GM19397 (cell line): ENCODE results near the gene STRBP.
"Not testable (repeated sequence)": the region's sequence is repeated elsewhere in the genome, so short reads cannot be mapped to it uniquely, and the experiment has no call there.

Experiments used
- ATAC-seq: cut with Tn5 transposase; IDR thresholded peaks from one replicate; pipeline ENCODE4 v1.9.1; 2021; ENCODE audit warnings: mild to moderate bottlenecking, moderate library complexity; ENCODE audit not compliant: unreplicated experiment

Gene STRBP

DNA sequence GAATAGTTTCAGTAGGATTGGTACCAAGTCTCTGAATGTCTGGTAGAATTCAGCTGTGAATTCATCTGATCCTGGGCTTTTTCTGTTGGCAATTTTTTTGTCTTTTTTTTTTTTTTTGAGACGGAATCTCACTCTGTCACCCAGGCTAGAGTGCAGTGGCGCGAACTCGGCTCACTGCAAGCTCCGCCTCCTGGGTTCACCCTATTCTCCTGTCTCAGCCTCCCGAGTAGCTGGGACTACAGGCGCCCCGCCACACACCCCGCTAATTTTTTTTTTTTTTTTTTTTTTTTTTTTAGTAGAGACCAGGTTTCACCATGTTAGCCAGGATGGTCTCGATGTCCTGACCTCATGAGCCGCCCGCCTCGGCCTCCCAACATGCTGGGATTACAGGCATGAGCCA is 67.9 kb downstream of the STRBP start:
- ATAC-seq, result not testable (repeated sequence)

DNA sequence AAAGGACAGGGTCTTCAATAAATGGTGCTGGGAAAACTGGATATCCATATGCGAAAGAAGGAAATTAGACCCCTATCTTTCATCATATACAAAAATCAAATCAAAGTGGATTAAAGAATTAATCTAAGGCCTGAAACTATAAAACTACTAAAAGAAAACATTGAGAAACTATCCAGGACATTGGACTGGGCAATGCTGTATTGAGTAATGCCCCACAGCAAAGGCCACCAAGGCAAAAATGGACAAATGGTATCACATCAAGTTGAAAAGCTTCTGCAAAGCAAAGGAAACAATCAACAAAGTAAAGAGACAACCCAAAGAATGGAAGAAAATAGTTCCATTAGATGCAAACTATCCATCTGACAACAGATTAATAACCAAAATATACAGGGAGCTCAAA is 72.3 kb downstream of the STRBP start:
- no peak for ATAC-seq

DNA sequence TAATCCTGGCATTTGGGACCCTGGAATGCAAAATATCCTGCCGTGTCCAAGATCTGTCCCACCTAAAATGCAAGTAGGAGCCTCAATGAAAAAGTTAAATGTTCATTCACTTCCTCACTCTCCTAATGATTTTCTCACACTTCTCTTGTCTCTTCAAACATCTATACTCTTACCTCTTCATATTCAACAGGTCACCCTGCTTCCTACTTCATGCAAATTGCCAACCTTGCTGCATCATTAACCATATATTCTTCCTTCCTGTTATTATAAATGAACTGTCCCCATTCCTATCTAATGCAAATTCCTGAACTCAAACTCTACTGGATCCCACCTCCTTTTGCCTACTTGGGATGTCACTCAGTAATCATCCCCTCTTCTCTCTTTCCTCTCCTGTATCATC is 74.4 kb downstream of the STRBP start:
- no peak for ATAC-seq

DNA sequence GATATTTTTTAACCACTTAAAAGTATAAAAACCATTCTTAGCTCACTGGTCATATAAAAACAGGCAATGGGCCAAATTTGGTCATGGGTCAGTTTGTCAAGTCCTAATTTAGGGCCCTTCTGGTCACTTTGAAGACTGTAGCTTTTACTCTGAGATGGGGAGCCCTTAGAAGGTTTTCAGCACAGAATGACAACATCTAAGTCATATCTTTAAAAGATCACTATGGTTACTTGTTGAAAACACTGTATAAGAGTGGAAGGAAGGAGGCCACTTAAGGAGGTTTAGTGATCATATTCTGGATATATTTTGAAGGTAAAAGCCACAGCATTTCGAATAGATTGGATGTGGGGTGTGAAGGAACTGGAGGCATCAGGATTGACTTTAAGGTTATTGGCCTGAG is 76.7 kb downstream of the STRBP start:
- no peak for ATAC-seq

DNA sequence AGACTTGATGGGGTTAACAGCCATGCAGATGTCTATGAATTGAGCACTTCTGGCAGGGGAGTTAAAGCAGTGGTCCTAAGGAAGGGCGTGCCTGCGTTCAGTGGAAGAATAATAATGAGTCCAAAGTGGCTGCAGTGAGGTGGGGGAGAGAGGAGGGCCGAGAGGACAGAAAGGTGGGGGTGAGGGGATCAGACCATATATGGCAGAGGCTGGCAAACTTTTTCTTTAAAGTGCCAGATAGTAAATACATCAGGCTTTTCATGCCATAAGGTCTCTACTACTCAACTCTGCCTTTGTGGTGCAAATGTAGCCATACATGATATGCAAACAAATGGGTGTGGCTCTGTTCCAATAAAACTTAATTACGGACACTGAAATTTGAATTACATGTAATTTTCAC is 77.1 kb downstream of the STRBP start:
- no peak for ATAC-seq

DNA sequence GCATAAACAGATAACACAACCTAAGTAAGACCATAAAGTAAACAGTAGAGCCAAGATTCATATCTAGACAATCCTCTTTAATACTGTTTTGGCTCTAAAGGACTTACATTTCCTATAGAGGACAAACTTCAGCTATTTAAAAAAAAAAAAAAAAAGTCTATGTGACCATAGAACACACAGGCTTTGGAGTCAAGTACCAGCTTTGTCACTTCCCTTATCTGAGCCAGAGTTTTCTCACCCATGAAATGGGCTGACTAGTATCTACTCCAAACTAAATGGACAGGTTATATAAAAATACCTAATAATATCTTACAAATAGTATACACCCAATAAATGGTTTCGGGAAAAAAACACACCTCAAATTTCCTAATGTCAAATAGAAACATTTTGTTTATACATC is 81.3 kb downstream of the STRBP start:
- ATAC-seq, result no peak

DNA sequence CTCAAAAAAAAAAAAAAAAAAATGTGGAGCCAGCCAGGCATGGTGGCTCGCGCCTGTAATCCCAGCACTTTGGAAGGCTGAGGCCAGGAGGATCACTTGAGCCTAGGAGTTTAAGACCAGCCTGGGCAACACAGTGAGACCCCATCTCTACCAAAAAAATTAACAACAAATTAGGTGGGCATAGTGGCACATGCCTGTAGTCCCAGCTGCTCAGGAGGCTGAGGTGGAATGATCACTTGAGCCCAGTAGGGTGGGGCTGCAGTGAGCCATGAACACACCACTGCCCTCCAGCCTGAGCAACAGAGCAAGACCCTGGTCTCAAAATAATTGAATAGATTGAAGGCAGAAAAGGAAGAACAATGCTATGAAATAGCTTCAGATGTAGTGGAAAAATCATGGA is 82.4 kb downstream of the STRBP start:
- not testable (repeated sequence) for ATAC-seq

DNA sequence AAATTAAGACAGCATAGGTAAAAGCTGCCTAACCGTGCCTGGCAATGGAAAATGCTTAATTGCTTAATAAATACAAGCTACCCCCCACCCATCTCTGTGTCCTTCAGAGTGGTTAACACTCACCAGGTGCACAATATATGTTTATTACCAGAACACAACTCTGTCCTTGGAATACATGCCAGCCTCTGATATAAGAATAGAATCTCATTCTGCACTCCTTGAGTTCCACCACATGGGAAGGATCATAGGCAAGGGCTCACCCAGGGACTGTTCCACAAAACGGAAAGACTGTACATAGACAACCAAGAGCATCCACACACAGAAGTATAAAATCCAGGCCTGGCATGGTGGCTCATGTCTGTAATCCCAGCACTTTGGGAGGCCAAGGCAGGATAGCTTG is 91.4 kb downstream of the STRBP start:
- no peak for ATAC-seq

DNA sequence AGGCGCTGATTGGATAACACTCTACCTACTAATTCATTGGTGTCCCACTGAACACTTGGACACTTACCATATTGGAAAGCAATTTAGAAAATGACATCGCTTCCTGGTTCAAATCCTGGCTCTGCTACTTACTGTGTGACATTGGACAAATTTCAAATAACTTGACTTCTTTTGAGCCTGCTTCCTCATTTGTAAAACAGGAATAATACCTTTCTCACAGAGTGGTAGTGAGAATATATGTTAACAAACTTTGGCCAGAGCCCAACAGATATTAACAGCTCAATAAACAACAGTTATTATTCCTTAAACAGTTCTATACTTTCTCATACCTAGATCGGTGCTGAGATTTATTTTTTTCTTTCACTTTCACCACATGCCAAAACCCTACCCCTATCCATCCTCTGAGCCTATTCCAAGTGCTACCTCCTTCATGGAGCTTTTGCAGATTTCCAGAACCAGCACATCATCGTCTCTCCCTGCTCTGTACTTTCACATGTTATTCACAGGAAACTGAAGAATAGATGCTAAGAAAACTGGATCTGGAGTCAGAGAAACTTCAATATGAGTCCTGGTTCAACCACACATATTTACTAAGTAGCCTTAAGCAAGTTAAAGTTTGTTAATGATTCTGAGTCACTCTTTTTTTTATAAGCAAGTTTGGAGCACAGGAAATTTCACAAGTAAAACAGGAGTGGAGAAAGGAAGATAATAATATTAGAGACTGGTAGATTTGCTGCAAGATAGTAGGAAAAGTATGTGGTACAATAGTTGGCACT is 92.3 kb downstream of the STRBP start:
- no peak for ATAC-seq

DNA sequence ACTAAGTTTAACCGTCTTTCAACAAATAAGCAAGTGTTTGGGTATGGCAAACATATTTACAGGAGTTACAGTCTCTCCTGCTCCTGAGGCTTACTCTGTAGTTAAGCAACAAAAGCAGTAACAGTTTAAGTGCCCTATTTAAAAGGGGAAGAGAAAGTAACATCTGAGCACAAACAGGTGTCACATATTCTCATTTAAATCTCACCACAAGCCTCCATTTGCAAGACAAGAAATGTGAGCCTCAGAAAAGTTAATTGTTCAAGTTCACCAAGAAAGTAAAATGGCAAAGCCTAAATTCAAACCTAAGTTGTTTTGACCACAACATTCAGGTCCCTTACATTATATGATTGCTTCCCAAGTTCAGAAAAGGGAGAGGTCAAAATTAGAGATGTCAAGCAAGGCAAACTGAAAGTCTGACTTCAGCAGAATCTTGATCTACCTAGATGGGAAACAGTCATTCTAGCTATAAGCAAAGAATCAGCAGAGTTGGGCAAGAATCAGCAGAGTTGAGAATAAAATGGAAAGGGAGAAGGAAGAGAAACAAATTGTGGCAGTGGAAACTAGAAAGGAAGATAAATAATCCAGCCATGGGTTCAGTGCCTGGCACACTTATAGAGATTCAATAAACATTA is 93.4 kb downstream of the STRBP start:
- ATAC-seq, result peak; percentile 86

DNA sequence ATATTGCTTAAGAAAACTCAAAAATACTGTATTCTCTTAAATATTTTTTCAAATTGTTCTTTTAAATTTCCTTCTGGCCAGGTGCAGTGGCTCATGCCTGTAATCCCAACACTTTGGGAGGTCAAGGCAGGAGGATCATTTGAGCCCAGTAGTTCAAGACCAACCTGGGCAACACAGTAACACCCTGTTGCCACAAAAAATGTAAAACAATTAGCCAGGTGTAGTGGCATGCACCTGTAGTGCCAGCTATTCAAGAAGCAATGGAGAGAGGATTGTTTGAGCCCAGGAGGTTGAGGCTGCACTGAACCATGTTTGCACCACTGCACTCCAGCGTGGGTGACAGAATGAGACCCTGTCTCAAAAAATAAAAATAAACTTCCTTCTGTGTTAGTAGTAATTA is 94.3 kb downstream of the STRBP start:
- ATAC-seq, result no peak

DNA sequence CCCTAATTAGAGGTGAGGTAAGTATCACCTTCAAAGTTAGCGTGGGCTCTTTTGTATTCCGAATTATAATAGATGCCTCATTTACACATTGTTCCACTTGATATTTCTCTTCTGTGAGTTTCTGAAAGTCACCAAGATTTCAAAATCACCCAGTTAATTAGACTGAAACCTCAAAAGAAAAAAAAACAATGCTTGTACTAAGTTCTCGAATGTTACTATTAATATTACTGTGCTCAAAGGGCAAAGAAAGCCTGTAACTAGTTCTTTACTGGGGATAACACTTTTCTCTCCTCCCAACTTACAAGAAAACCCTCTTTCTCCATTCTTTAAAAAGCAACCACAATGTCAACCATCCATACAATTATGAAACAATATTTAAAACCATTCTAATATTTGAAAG is 98.5 kb downstream of the STRBP start:
- ATAC-seq, result no peak

DNA sequence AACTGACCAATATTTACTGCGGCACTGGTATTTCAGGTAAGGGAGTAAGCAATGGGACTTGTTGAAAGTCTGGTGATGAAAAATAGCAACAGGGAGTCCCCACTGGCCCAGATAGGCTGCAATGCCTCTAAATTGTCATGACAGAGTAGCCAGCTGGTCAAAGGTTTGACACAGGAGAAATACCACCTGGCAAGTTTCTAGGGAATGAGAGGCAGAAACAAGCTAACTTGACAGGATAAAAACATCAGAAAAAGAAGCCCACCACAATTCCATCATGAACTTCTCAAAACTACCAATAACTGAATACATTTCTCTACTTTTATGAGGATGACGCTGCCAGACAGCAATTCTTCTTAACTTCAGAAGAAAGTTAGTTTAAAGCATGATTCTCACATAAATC is 99.8 kb downstream of the STRBP start:
- ATAC-seq, result no peak

DNA sequence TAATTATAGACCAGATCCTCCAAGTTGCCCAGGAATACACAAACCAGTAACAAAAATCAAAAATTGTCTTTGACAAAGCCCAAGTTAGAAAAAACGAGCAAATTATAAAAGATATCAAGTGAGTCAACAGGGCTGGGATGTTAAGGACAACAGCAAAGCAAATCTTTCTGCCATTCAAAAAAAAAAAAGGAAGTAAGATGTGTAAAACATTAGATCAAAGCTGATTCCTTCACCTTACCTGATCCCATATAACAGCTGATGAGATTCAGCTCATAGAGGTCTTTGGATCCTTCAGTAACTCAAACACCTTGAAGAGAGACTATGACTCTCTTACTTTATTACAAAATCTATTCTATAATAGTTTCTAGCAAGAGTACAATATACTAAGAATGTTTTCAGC is 100.9 kb downstream of the STRBP start:
- no peak for ATAC-seq

DNA sequence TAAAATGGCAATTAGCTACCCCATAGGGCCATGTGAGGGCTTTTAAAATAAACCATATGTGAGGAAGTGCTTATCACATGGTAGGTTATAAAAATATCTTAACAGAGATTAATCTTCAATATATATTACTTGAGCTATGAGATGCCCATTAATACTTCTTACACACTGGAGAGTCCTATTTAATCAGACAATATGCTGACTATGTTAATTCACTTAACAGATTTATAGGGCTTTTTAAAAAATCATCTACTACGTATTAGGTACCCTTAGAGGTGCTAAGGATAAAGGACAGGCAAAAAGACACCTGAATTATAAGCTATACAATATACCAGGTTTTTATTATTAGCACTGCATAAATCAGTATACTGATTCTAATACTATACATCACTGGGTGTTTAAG is 102.6 kb downstream of the STRBP start:
- no peak for ATAC-seq

DNA sequence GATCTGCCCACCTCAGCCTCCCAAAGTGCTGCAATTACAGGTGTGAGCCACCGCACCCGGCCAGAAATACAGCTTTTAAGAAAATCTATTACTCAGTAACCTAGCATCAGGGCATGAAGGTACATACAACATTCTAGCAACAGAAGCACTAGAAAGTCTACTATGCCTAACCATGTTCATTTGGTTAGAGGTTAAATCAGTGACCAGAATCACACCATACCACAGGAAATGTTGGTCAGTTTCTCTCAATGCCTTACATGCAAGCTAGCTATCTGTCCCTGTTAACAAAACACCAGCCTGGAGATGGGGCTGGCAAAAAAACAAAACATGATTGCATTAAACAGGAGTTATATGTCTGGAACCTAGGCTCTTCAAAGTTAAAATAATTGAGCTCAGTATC is 104.1 kb downstream of the STRBP start:
- ATAC-seq, result no peak

DNA sequence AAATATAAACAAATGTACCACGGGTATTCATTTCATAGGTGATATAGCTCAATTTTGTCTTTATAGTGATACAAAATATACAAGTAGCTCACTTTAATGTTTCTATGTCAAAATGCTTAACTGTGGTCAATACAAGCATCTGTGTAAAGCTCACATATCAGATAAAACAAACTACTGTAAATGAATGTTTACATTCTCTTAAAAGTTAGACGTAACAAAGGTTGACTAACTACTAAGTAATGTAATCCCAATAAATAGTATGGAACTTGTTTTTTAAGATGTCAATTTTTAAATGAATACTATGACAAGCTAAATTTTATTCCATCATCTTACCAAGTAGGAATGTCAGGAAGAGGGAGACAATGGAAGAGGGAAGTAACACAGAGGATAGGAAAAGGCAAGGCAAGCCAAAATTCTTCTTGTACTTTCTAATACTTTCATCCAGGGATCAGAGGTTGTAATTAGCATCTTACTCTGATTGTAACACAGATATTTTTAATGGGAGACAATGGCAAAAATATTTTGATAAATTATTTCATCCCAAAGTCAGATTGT is 105.5 kb downstream of the STRBP start:
- ATAC-seq, result no peak

DNA sequence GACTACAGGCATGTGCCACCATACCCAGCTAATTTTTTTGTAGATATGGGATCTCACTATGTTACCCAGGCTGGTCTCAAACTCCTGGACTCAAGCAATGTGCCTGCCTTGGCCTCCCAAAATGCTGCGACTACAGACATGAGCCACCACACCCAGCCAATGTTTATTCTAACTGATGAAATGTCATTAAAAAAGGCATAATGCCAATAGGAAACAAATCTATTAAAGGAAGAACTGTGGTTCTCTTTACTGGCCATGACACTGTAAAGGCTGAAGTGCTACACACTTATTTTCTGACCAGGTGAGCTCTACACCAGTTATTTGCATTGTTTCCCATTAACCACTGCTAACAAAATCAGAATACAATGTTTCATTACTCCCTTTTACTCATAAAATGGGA is 106.0 kb downstream of the STRBP start:
- ATAC-seq, result no peak

DNA sequence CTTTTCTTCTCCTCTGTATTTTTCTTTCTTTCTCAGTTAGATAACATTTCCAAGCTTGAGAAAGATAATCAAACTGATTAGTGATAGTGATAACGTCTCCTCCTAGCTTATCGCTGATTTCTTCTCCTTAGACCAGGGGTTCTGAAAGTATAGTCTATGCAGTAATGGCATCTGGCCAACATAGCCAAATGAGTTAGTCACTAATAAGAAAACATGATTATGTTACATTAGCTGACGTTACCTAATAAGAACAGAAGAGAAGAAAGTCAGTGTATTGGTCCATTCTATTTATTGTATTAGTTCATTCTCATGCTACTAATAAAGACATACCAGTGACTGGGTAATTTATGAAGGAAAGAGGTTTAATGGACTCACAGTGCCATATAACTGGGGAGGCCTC is 111.2 kb downstream of the STRBP start:
- no peak for ATAC-seq

DNA sequence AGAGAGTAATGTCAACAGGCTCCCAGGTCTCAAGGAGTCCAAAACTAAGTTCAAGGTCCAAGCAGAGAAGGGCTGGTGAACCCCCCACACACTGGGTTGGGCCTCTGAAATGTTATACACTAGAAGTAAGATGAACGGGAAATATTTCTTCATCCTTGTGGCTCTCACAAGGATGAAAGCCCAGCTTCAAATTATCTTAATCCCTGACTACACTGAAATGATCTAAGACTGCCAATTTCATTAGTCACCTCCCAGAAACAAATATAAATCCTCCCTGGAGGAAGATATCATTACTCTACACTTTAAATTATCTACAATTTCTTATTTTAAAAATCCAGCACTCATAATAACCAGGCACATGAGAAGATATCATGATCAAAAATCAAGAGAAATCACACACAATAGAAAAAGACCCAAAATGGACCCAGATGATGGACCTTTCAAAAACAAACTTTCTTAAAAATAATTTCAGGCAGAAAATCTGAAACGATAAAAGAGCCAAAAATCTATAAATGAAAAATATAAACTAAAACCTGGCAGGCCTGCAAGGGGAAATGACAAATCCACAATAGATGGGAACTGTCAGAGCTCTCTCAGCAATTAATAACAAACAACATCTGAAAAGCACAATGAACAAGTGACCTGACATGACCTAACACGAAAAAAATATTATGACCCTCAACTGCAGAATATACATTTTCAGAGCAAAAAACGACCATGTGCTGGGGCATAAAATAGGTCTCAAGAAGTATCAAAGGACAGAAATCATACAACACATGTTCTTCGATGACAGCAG is 117.5 kb downstream of the STRBP start:
- no peak for ATAC-seq

DNA sequence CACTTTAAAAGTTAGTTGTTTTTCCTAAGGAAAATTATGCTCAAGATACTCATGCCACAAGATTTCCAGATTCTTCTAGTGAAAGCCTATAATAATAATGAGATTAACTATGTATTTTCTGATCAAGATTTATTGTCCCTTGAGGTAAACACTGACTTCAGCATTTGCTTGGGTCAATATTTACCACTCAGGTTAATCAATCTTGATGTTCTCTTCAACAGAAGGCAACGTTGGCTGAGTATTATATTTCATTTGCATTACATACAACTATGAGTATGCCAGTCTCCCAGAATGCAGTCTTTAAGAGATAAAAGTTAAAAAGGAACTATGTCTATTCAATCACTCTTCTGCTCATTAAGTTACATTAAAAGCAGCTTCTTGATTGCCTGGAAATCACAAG is 119.3 kb downstream of the STRBP start:
- no peak for ATAC-seq

DNA sequence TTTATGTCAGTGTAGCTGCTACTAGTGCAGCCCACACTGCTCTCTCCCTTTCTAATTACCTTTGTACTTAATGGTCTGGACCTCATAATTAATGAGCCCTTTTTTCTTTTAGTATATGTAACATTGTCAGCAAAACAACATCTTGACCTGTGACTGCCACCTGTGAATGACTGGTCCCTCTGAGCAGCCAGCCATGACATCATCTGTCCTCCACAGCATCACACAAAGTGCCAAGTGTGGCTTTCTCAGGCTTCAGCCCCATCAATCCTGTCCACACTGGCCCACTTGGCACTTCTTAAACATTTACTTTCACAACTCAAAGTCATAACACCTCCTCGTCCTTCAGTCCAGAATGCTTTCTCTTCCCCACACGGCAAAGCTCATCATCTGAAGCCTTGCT is 130.2 kb downstream of the STRBP start:
- no peak for ATAC-seq
